DMS 273 (cell line): ENCODE data around the gene SLC4A2.

Experiments used
- DNase-seq: peaks from one replicate; lab custom pipeline; 2025; ENCODE audit not compliant: unreplicated experiment; lab: John Stamatoyannopoulos, UW

Gene SLC4A2

DNA sequence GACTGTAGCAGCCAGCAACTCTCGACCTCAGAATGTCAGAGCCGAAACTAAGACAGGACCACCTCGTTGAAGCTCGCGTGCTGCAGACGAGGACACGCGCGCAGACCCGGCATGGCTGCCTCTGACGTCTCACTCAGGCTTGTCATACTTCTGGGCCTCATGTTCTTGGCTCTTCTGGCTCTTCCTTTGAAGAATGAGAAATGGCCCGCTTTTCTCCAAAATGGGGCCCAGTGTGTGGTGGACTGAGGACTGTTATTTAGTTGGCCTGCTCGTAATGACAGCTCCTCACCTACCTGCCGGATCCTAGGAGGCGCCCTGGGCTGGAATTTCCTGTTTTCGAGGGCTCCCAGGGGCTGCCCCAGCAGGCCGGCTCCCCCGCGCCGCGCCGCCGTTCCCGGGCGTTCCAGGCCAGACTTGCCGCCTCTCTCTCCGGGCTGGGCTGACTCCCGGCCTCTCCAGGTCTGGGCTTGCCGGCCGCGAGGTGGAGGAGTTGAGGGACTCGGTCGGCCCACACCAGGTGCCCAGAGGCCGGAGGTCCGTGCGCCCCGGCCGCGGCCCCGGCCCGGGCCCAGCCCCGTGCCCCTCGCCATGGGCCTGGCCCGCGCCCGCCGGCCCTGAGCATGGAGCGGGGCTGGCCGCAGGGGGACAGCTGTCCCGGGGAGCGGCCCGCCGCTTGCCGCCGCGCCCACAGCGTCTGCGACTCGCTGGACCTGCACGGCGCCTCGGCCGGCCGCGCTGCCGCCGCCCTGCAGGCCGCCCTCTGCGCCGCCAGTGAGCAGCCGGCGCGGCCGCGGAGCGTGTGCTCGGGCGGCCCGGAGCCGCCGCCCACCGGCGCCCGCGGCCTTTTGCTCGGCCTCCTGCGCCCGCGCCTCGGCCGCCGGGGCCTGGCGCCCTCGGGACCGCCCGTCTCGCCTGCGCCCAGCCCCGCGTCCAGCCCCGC, 55.0 kb downstream of the SLC4A2 start:
- no peak for DNase-seq

DNA sequence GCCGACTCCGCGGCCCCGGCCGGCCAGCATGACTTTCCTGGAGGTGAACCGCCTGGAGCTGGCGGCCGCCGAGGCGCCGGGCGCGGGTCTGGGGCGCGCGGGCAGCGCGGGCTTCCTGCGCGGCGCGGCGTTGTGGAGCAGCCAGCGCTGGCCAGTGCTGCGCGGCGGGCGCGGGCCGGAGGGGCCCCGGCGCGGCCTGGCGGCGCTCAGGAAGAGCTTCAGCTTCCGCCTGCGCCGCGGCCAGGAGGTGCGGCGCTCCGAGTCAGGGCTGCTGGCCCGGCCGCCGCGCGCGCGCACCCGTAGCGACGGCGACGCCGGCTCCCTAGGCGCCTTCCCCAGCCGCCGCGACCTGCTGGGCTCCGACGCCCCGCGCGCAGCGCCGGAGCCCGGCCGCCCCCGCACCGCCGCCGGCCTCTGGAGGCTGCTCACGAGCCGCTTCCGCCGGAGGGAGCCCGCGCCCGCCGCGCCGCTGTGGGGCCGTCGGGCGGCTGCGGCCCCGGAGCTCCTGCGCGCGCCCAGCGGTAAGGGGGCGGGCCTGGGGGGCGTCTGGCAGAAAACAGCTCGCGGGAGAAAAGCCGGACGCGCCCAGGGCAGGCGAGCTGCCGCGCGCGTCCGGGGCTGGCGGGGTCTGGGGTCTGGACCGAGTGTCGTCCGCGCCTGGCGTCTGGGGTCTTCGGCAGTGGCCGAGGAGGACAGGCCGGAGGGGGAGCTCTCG, 55.9 kb downstream of the SLC4A2 start:
- no peak for DNase-seq

DNA sequence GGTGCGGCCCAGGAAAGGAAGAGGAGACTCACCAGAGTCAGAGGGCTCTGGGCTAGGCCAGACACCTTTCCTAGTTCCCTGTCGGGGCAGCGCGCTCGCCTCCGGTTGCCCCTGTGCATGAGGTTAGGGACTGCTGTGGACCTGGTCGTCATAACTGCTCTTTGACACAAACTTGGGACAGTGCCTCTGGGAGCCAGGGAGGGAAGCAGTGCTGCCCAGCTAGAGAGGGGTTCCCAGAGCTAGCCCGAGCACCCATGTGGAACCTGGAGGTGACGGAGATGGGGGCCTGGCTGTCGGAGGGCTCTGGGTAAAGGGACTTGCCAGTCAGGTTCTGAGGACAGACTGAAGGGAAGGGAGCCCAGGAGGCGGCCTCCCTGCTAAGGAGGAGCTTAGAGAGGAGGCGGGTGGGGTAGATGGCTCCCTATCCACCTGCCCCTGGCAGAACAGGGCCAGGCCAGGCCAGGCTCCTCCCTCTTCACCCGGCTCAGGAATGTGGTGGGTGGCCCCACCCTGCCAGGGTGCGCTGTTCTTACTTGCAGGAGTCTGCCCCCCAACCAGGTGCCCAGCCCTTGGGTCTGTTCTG, 56.5 kb downstream of the SLC4A2 start:
- no peak for DNase-seq

DNA sequence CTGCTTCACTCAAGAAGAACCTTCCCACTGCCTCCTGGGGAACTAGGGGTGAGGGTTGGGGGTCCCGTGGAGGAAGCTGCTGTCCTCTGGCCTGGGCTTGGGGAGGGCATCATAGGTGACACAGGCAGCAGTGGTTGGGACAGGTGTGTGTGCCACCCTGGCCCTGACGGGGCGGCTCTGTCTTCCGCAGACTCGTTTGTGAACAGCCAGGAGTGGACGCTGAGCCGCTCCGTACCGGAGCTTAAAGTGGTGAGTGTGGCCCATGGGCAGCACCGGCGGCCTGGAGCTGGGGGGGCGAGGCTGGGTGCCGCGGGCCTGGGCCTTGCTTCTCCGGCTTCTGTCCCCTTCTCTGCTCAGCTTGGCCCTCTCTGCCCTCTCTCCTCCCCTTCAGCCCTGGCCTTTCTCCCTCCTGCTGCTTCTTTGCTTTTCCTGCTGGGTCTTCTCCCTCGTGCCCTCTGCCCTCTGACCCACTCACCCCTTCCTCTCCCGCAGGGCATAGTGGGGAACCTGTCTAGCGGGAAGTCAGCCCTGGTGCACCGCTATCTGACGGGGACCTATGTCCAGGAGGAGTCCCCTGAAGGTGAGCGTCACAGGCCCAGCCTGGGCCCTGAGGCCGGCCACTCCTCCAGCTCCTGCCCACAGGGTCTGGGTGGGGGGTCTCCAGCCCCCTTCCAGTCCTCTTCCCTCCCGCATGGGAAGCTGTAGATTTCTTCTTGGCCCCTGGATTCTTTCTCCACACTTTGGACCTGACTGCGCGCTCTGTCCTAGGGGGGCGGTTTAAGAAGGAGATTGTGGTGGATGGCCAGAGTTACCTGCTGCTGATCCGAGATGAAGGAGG, 57.4 kb downstream of the SLC4A2 start:
- DNase-seq, result no peak

DNA sequence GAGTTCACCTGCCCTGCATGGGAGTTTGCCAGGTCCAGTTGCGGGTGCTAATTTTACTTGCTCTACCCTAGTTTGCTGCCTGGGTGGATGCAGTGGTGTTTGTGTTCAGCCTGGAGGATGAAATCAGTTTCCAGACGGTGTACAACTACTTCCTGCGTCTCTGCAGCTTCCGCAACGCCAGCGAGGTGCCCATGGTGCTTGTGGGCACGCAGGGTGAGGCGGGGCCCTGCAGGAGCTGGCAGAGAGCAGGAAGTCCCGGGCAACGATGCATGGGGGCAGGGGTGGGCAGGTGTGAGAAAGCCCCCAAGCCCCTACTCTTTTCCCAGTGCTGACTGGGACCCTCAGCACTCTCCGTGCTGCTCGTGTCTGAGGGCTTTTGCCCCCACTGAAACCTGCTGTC, 58.2 kb downstream of the SLC4A2 start:
- DNase-seq, result no peak

DNA sequence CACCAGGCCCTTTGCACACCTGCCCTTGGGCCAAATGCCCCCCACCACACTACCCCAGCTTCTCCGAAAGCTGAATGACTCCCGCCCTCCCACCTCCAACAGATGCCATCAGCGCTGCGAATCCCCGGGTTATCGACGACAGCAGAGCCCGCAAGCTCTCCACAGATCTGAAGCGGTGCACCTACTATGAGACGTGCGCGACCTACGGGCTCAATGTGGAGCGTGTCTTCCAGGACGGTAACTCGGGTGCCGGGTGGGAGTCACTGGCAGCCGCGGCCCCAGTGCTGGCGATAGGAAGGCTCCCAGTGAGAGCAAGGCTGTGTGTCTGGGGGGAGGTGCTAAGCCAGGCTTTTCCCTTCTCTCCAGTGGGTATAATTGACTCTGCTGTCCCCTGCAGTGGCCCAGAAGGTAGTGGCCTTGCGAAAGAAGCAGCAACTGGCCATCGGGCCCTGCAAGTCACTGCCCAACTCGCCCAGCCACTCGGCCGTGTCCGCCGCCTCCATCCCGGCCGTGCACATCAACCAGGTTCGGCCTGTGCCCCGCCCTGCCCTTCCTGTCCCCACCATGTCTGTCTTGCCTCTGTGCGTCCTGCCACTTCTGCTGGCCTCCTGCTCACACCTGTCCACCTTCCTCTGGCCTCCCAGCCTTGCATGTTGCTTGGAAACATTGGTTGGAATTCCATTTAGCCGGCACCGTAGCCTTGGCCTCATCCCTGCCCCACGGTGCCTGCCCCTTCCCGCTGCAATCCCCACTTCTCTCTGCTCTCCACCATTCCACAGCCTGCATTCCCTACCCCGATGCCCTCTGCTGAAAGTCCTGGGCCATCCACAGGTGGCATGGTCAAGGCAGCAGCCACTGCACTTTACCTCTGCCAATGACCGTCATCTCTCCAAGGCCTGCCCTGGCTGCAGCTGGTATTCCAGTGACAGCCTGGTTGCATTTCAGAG, 59.0 kb downstream of the SLC4A2 start:
- no peak for DNase-seq

DNA sequence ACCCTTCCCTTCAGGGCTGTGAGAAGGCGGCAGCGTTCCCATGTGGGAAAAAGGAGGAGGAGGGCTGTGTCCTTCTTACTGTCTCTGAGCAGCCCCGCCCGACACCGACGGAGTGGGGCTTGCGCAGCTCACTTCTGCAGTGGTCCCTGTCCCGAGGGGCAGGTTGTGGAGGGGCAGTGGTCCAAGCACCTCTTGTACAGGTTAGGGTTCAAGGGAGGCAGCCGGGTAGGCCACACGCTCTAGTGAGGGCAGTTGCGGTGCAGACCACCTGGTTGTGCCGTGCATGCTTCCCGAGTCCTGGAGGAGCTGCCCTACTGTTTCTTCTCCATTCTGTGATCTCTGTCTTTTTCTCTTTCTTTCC, 59.6 kb downstream of the SLC4A2 start:
- no peak for DNase-seq

DNA sequence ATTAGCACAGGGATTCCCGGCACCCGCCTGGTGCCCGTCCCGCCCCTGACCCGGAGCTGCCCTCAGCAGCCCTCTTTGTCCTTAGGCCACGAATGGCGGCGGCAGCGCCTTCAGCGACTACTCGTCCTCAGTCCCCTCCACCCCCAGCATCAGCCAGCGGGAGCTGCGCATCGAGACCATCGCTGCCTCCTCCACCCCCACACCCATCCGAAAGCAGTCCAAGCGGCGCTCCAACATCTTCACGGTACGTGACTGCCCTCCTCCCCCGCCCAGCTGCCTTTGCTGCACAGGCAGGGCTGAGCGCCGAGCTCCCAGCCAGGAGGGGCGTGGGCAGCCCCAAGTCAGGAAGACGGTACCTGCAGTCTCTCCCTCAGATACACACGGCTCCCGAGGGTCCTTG, 60.5 kb downstream of the SLC4A2 start:
- DNase-seq, result no peak

DNA sequence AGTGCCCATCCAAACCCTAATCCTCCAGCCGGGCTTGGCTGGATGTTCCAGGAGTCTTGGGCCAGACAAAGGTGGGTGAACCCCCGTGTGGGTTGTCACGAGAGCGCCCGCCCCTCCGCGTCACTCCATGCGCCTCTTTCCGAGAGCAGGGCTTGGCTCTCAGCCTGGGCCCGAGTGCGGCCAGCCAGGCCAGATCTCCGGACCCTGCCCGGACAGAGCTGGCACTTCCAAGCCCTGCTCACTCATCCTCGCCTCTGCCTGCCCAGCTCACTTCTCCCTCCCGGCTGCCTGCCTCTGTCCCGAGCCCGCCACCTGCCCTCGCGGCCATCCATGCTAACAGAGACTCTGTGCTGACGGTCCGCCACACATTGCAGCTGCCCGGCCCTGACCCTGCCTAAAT, 61.5 kb downstream of the SLC4A2 start:
- DNase-seq, result no peak

DNA sequence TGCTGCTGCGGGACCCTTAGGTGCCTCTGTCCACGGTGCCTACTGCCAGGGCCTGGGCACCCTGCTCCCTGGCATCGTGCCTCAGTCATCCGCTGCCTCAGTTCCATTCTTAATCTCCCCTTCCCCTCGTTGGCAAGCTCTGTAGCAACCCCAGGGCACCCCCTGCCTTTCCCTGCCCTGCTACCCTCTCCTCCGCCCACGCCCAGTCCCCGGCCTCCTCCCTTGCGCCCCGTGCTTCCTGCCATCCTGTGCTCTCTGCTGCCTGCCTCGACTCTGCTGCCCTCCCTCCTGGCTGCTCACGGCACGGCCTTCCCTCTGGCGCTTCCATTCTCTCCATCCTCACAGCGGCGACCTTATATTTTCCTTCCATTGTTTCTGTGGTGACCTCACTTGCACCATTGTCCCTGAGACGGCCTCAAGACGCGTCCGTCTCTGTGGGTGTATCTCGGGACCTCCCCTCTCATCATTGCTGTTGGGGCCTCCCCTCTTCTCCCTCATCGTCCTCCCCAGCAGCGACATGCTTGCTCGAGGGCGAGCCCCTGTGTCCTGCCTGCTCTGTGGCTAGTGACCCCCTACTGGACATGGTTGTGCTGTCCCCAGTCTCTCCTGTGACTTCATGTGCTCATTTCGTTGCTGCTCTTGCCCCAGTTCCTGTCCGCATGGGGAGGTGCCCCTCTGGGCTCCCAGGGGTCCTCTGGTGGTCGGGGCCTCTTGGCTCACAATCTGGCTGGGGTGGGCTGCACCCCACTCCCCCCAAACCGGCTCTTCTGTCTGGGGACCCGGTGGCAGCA, 62.2 kb downstream of the SLC4A2 start:
- no peak for DNase-seq

DNA sequence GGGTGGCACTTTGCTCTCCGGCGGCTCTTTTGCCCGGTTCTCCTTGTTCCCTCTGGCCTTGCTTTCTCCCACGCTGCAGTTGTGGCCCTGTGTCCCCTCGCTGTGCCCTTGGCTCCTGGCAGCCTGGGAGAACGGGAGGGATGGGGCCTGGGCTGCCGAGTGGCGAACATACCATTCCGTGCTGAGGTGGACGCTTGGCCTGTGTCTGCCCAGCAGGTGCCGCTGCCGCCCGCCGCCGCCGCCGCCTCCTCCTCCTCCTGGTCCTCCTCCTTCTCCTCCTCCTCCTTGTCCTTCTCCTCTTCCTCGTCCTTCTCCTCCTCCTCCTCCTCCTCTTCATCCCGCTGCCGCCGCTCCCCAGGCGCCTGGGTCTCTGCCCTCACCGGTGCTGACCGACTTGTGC, 62.9 kb downstream of the SLC4A2 start:
- no peak for DNase-seq

DNA sequence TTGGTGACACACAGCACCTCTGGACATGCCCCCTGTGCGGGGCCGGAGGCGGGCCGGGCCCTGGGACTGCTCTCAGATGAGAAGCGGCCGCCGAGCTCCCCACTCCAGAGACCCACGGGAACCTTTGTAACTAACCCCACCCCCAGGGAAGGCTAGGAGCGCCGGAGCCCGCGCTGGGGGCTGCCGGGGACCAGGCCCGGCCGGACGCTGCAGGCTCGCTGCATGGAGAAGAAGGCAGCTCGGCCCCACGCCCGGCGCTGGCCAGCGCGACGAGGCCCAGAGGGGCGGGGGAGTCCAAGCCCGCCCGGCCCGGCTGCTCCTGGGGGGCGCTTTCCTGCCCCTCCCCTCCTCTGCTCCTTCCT, 63.4 kb downstream of the SLC4A2 start:
- DNase-seq, result no peak

DNA sequence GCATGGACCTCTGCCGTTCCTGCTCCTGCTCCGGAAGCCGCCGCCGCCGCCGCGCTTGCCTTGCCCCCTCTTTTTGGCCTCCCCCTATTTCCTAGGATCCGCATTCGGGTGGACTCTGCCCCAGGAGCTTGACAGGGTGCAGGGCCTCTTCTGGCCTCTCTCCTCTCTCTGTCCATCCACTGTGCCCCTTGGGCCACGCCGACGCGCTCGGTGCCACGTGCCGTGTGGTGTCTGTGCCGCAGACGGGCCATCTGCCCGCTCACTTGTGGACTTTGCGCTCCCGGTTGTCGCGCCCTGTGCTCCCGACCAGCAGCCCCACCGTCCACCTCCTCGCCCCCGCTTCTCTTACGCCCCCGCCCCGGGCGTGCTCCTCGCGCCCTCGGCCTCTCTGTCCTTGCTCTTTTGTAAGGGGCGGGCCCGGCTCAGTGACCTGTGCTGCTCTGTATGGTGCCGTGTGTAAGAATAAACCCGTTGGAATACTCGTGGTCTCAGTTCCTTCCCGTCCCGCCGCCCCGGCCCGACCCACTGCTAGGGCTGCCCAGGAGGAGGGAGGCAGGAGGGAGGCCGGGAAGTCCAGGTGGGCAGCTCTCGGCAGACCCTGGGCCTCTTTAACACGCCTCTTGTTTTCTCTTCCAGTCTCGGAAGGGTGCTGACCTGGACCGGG, 63.9 kb downstream of the SLC4A2 start:
- no peak for DNase-seq

DNA sequence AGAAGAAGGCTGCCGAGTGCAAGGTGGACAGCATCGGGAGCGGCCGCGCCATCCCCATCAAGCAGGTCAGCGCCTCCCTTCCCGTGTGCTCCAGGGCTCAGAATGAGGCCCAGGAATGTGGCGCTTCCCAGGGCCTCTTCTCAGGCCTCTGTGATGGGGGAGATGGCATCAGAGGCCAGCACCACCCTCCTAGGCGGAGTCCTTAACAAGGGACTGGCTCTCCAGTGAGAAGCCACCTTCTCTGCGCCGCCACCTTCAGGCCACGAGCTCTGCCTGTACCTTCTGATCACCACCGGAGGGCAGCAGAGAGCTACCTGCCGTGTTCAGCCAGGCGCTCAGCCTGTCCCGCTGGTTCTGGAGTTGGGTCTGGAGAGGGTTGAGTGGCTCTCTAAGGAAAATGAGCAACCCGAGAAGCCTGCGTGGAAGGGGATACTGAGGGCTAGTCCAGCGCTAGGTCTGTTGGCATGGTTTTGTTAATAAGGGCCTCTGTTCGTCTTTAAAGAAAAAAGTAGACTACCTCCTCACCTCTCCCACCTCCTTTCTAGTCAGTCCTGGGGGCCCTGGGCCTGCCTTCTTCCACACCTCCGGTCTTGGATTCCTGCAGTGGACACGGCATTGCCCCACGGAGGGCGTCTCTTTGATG, 64.6 kb downstream of the SLC4A2 start:
- peak; percentile 95 for DNase-seq

DNA sequence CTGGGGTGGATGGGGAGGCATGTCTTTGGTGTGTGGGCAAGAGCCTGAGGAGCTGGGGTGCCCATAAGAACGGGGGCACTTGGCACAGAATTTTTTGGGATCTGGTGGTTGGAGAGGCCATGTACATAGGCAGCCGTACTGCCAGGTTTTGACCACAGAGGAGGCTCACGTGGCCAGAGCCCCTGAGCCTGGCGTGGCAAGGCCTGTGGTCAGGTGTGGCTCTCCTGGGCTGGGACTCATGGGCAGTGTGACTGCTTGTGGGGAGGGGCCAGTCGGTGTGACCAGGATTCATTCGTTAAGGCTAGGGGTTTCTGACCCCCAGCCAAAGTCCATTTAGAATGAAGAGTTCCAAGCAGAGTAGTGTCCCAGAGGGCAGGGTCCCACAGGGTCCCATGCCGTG, 65.1 kb downstream of the SLC4A2 start:
- no peak for DNase-seq

DNA sequence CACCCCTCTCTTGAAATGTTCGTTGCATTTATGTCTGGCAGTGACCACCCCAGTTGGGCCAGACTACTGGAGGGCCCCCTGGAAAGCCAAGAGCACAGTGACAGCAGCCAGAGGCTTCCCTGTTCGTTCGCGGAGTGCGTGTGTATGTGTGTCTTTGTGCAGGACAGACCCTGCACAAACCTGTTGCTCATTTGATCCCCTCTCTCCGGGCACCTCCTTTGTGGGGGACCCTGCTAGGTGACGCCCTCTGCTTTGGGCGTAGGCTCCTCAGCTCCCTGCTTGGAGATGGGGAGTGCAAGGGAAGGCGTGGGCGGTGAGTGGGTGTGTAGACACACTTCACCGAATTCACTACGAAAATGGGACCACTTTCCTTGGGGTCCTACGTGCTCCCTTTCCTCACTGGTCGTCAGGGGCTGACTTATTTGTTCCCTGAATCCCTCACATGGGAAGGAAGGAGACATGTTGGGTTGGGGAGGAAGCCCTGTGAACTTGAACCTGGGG, 65.6 kb downstream of the SLC4A2 start:
- no peak for DNase-seq

DNA sequence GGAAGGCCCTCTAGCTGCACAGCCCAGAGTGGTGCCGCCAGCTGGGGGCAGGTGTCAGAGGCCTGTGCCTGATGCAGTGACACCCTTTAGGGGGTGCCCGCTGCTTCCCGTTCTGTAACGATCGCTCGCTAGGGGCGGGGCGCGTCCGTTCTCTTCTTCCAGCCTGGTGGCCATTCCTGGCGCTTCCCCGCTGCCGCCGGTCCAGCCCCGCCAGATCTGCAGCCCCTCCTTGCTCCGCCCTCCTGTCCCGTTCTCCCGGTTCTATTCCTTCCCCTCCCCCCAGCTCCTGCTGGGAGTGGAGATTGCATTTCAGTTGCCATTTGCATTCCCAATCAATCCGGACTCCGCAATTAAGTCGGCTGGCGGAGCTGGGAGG, 66.1 kb downstream of the SLC4A2 start:
- DNase-seq, result no peak

DNA sequence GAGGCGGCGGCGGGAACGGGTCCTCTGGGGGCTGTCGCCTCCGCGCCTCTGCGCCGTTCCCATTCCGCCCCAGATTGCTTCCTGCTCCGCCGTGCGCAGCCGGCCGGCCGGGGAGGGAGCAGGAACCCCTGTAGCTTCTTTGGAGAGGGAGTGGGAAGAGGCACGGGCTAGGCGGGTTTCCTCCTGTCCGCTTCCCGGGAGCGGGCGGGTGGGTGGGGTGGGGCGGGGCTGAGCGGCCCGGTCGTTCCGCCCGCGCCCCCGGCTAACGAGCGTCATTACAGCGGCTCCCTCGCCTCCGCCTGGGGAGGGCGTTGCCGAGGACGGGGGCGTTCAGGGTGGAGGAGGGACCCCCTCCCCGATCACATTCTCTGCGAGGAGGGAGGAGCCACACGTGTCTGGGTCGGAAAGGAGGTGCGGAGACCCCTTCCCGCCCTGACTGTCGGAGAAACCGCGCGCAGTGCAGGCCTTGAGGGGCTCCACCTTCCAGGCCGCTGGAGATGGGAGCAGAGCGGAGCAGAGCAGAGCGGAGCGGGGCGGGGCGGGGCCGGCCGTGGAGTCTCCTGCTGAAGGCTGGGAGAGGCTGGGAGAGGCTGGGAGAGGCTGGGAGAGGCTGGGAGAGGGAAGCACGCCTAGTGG, 66.6 kb downstream of the SLC4A2 start:
- no peak for DNase-seq
